ENCODE data around the gene CELSR1. TPM values are rescaled to one million over a fixed set of nuclear protein-coding genes. Genes with fewer than 3 reads are reported as not detected.

CELSR1 gene
- total RNA-seq, 1 donor from 2014 or later: 7.7 TPM

DNA sequence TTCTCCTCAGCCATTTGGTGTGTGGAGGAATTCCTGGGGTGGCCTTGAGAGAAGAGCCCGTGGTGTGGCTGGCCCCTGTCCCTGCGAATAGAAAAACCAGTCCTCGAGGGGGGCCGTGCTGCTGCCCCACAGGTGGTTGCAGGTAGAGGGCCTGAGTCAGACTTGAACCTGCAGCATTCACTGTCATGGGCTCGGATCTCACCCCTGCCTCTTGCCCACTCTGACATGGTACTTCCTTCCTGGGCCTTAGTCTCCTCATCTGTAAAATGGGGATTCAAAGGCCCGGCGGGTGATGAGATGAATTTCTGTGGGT is 182.5 kb downstream of the CELSR1 start:
- no peak for DNase-seq (ENCODE audit: low spot score)
- Mint-ChIP-seq H3K27me3 (ENCODE audit: unreplicated experiment) (peaks cover 9% of the 10 kb centered on the region), H3K4me3 (ENCODE audit: unreplicated experiment) (no peak overlapping the region), H3K4me1 (ENCODE audit: unreplicated experiment) (no peaks in the 10 kb centered on the region), H3K36me3 (ENCODE audit: low read depth, unreplicated experiment) (peaks cover 41% of the 10 kb centered on the region), H3K9me3 (ENCODE audit: unreplicated experiment) (no peaks in the 10 kb centered on the region), H3K27ac (ENCODE audit: unreplicated experiment) (no peak overlapping the region)
- TF ChIP-seq, protein P1, sequence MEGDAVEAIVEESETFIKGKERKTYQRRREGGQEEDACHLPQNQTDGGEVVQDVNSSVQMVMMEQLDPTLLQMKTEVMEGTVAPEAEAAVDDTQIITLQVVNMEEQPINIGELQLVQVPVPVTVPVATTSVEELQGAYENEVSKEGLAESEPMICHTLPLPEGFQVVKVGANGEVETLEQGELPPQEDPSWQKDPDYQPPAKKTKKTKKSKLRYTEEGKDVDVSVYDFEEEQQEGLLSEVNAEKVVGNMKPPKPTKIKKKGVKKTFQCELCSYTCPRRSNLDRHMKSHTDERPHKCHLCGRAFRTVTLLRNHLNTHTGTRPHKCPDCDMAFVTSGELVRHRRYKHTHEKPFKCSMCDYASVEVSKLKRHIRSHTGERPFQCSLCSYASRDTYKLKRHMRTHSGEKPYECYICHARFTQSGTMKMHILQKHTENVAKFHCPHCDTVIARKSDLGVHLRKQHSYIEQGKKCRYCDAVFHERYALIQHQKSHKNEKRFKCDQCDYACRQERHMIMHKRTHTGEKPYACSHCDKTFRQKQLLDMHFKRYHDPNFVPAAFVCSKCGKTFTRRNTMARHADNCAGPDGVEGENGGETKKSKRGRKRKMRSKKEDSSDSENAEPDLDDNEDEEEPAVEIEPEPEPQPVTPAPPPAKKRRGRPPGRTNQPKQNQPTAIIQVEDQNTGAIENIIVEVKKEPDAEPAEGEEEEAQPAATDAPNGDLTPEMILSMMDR (IDR thresholded peaks at IDR 0.05; ENCODE audit: unreplicated experiment): no peak

DNA sequence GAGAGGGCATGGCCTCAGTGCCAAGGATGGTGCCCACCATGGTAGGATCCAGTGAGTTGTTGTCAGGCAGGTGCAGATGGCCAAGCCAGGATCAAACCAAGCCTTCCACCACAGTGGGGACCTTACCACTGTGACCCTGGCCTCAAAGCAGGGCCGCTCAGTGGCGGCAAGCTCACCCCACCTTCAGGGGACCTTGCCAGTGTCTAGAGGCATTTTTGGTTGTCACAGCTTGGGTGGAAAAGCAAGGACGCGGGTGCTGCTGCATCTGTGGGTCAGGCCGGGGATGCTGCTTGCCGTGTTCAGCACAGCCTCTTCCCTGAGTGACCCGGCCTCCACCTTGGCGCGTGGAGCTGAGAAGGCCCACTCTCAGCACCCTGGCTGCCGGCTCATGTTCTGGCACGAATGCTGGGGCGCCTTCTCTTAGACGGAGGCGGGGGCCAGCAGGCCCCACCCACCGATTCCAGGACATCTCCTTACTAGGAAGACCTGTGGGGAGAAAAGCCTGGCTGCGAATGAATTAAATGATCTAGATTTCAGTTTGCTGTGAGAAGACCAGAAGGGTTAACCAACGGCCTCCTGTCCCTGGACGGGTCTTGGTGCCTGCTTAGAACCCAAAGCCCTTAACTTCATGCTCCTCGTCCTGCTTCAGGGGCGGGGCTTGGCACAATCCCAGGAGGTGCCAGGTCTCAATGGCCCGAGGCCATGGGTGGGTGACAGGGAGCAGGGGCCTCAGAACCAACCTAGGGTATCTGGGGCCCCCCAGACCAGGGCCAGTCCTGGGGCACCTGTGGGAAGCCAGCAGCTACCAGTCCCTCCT is 183.0 kb downstream of the CELSR1 start:
- DNase-seq (ENCODE audit: low spot score): no peak
- no peak overlapping the region for H3K27ac Mint-ChIP-seq (ENCODE audit: unreplicated experiment)
- peaks cover 40% of the 10 kb centered on the region for H3K36me3 Mint-ChIP-seq (ENCODE audit: low read depth, unreplicated experiment)
- H3K4me1 Mint-ChIP-seq (ENCODE audit: unreplicated experiment): no peaks in the 10 kb centered on the region
- no peaks in the 10 kb centered on the region for H3K9me3 Mint-ChIP-seq (ENCODE audit: unreplicated experiment)
- H3K27me3 Mint-ChIP-seq (ENCODE audit: unreplicated experiment): peaks cover 9% of the 10 kb centered on the region
- TF ChIP-seq, protein P1 (IDR thresholded peaks at IDR 0.05; ENCODE audit: unreplicated experiment): no peak
- no peak overlapping the region for H3K4me3 Mint-ChIP-seq (ENCODE audit: unreplicated experiment)

DNA sequence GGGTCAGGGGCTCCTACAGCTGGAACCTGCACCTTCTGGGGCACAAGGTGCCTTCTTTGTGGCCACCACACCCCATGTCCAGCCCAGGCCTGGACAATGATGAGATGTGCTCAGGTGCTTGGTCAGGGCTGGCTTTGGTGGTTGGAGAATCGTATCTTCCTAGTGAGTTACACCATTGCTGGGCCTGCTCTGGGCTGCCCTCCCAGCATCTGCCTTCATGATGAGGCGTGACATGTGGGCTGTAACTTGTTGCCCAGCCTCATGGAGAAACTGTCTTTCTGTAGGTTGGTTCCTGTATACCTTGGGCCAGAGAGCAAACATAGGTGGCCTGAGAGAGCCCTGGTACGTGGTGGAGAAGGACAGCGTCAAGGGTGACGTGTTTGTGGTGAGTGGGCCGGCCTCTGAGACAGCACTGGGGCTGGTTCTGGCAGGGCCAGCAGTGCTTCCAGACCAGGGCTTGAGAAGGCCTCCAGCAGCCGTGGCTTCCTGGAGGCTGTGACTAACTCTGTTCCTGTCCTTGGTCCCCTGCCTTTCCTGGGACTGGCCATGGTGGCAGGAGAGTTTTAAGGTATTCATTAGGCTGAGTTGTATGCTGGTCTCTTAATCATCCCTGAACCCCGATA is 183.8 kb downstream of the CELSR1 start:
- peaks cover 35% of the 10 kb centered on the region for H3K36me3 Mint-ChIP-seq (ENCODE audit: low read depth, unreplicated experiment)
- no peaks in the 10 kb centered on the region for H3K4me1 Mint-ChIP-seq (ENCODE audit: unreplicated experiment)
- peak overlapping the region; percentile 25 for H3K4me3 Mint-ChIP-seq (ENCODE audit: unreplicated experiment)
- peaks cover 9% of the 10 kb centered on the region for H3K27me3 Mint-ChIP-seq (ENCODE audit: unreplicated experiment)
- TF ChIP-seq, protein P1 (IDR thresholded peaks at IDR 0.05; ENCODE audit: unreplicated experiment): no peak
- H3K9me3 Mint-ChIP-seq (ENCODE audit: unreplicated experiment): no peaks in the 10 kb centered on the region
- no peak overlapping the region for H3K27ac Mint-ChIP-seq (ENCODE audit: unreplicated experiment)
- DNase-seq (ENCODE audit: low spot score): no peak

DNA sequence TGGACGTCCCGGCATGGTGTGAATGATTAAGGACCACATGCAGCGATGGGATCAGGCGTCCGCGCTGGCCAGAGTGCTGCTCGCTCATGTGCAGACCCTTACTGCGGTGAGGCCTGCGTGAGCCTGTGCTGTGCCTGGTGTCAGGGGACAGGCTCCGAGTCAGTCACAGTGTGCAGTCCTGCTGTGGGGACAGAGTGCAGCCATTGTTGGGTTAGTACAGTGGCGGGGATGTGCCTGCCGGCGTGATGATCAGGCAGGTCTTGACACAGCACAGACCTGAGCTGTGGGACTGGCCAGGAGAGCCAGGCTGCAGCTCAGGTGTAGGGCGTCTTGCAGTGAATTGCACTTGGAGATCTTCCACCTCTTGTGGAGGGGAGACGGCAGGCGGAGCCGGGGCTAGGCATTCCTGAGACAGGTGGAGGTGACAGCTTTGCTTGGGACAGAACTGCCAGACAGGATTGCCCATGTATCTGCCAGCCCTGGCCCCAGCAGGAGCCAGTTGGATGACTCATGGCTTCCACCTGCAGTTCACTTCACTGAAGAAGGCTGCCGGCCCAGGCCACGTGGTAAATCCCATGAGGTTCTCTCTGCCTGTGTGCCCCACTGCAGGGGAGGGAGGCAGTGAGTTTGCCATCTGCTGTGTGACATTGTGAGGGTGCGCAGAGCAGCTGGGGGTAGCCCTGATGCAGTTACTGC is 184.6 kb downstream of the CELSR1 start:
- Mint-ChIP-seq H3K27me3 (ENCODE audit: unreplicated experiment) (peaks cover 10% of the 10 kb centered on the region), H3K4me1 (ENCODE audit: unreplicated experiment) (no peaks in the 10 kb centered on the region), H3K9me3 (ENCODE audit: unreplicated experiment) (no peaks in the 10 kb centered on the region), H3K27ac (ENCODE audit: unreplicated experiment) (no peak overlapping the region), H3K36me3 (ENCODE audit: low read depth, unreplicated experiment) (peaks cover 35% of the 10 kb centered on the region), H3K4me3 (ENCODE audit: unreplicated experiment) (no peak overlapping the region)
- TF ChIP-seq, protein P1 (IDR thresholded peaks at IDR 0.05; ENCODE audit: unreplicated experiment): no peak
- no peak for DNase-seq (ENCODE audit: low spot score)

All from endothelial cell (in vitro differentiated cells).